ENCODE results near the gene KCNA5.

The KCNA5 gene

GRCh38 chr12:5068126-5068525 lies 24.4 kb downstream of the KCNA5 start:
- no peak for DNase-seq

- no peak for DNase-seq
Observed at GRCh38 chr12:5068619-5069018, 24.9 kb downstream of the KCNA5 start.

- DNase-seq = no peak
Observed at GRCh38 chr12:5070090-5070489, 26.4 kb downstream of the KCNA5 start.

- DNase-seq = no peak
Observed at GRCh38 chr12:5071496-5071895, 27.8 kb downstream of the KCNA5 start.

GRCh38 chr12:5072311-5072710 lies 28.6 kb downstream of the KCNA5 start:
- DNase-seq = no peak

- no peak for DNase-seq
Observed at GRCh38 chr12:5073054-5073453, 29.4 kb downstream of the KCNA5 start.

GRCh38 chr12:5073853-5074252 lies 30.2 kb downstream of the KCNA5 start:
- peak; percentile 28 to 33 for DNase-seq

GRCh38 chr12:5076761-5077160 lies 33.1 kb downstream of the KCNA5 start:
- DNase-seq = no peak

GRCh38 chr12:5078423-5078822 lies 34.7 kb downstream of the KCNA5 start:
- DNase-seq = no peak

GRCh38 chr12:5081016-5081415 lies 37.3 kb downstream of the KCNA5 start:
- peak in 1 of 2 experiments; percentile 15 for DNase-seq

GRCh38 chr12:5083955-5084849 lies 40.5 kb downstream of the KCNA5 start:
- DNase-seq = peak in 1 of 2 experiments; percentile 48

GRCh38 chr12:5085896-5086295 lies 42.2 kb downstream of the KCNA5 start:
- no peak for DNase-seq

- no peak for DNase-seq
Observed at GRCh38 chr12:5087831-5088554, 44.3 kb downstream of the KCNA5 start.

GRCh38 chr12:5088586-5089264 lies 45.0 kb downstream of the KCNA5 start:
- no peak for DNase-seq

- no peak for DNase-seq
Observed at GRCh38 chr12:5094551-5094950, 50.9 kb downstream of the KCNA5 start.

- DNase-seq = no peak
Observed at GRCh38 chr12:5094986-5095385, 51.3 kb downstream of the KCNA5 start.

Data from NCI-H524 (cell line).